PC-3 (cell line): Measurements from ENCODE around the gene KRTAP6-3. TPM values are rescaled to one million over a fixed set of nuclear protein-coding genes. Genes with fewer than 3 reads are reported as not detected.

Experiments used
- ATAC-seq: fragments of 200-7000 bp; cut with Tn5 transposase; 2 replicates; pipeline ENCODE4 v1.9.1; 2020; ENCODE audit warnings: mild to moderate bottlenecking, moderate library complexity
- Bru-seq: library from RNA; stranded (reverse); fragments of 400-500 nt; gene quantifications from one replicate; lab custom pipeline; 2021; lab: Mats Ljungman, UMichigan
- BruChase-seq, 2 experiments: library from RNA; stranded (reverse); fragments of 400-500 nt; gene quantifications; one replicate each; lab custom pipeline; 2021; lab: Mats Ljungman, UMichigan
- BruUV-seq: library from RNA; stranded (reverse); fragments of 400-500 nt; replicated peaks from 2 replicates; lab custom pipeline; 2021; lab: Mats Ljungman, UMichigan
- CTCF ChIA-PET: fragments of 300-600 bp; sonication (Branson Sonifier 250); formaldehyde crosslinking; loops from one replicate; lab custom pipeline; 2022; ENCODE audit warnings: antibody characterized with exemption; lab: Charles Lee
- POLR2A ChIA-PET: fragments of 300-600 bp; sonication (Branson Sonifier 250); formaldehyde crosslinking; loops from one replicate; lab custom pipeline; 2022; ENCODE audit warnings: antibody characterized with exemption; ENCODE audit not compliant: unreplicated experiment; lab: Charles Lee
- DNase-seq: peaks from one replicate; pipeline ENCODE4 v3.0.0-alpha.2; 2015
- H2AFZ ChIP-seq: fragments of 300-600 bp; sonication (generic); 2 replicates; pipeline ENCODE4 v1.6.0; 2016; ENCODE audit warnings: antibody characterized with exemption, low read length
- H3F3A ChIP-seq: fragments of 300-600 bp; sonication (generic); one replicate; pipeline ENCODE4 v1.6.0; 2017; ENCODE audit warnings: antibody characterized with exemption, low read length, control low read depth, mild to moderate bottlenecking; ENCODE audit not compliant: unreplicated experiment
- H3K27ac ChIP-seq: fragments of 300-600 bp; sonication (generic); 2 replicates; pipeline ENCODE4 v1.5.1; 2016; ENCODE audit warnings: mild to moderate bottlenecking, low read length
- H3K27me3 ChIP-seq: fragments of 300-600 bp; sonication (generic); 2 replicates; pipeline ENCODE4 v1.6.1; 2016; ENCODE audit warnings: low read length, mixed read lengths
- H3K36me3 ChIP-seq: fragments of 300-600 bp; sonication (generic); 2 replicates; pipeline ENCODE4 v1.6.1; 2016; ENCODE audit warnings: low read depth, mixed run types, low read length, mixed read lengths
- H3K4me1 ChIP-seq: fragments of 300-600 bp; sonication (generic); 2 replicates; pipeline ENCODE4 v1.5.1; 2016; ENCODE audit warnings: low read length; ENCODE audit not compliant: insufficient read depth
- H3K4me2 ChIP-seq: fragments of 300-600 bp; sonication (generic); 2 replicates; pipeline ENCODE4 v1.6.0; 2016; ENCODE audit warnings: low read length
- H3K4me3 ChIP-seq: fragments of 300-600 bp; sonication (generic); 2 replicates; pipeline ENCODE4 v1.5.1; 2016; ENCODE audit warnings: mild to moderate bottlenecking, low read length, mixed read lengths
- H3K79me2 ChIP-seq: fragments of 300-600 bp; sonication (generic); 2 replicates; pipeline ENCODE4 v1.6.1; 2017; ENCODE audit warnings: low read length, mixed read lengths
- H3K9ac ChIP-seq: fragments of 300-600 bp; sonication (generic); 2 replicates; pipeline ENCODE4 v1.6.0; 2016; ENCODE audit warnings: mild to moderate bottlenecking, low read length
- H3K9me2 ChIP-seq: fragments of 300-600 bp; sonication (generic); replicated peaks from 2 replicates; pipeline ENCODE4 v1.6.1; 2016; ENCODE audit warnings: mixed run types, low read length, mixed read lengths
- H3K9me3 ChIP-seq: fragments of 300-600 bp; sonication (generic); 2 replicates; pipeline ENCODE4 v1.6.1; 2016; ENCODE audit warnings: low read length, mixed read lengths
- H4K20me1 ChIP-seq: fragments of 300-600 bp; sonication (generic); 2 replicates; pipeline ENCODE4 v1.6.1; 2016; ENCODE audit warnings: low read length, mixed read lengths
- EZH2 ChIP-seq: fragments of 300-600 bp; sonication (generic); IDR thresholded peaks from one replicate; pipeline ENCODE4 v1.6.1; 2017; ENCODE audit warnings: antibody characterized with exemption, mild to moderate bottlenecking, low read length; ENCODE audit not compliant: unreplicated experiment
- EZH2phosphoT487 ChIP-seq: fragments of 300-600 bp; sonication (generic); IDR thresholded peaks from 2 replicates; pipeline ENCODE4 v1.6.1; 2018; ENCODE audit warnings: mild to moderate bottlenecking, antibody characterized with exemption, low read length, borderline replicate concordance
- intact Hi-C: fragments of 100-400 bp; cut with micrococcal nuclease; formaldehyde crosslinking; loops from 2 replicates; pipeline ENCODE4 v1.9.0; 2023
- long read RNA-seq: library from polyadenylated mRNA; unstranded; transcript quantifications from one replicate; pipeline ENCODE4 v2.0.0, GENCODE V29; 2021; ENCODE audit not compliant: unreplicated experiment
- total RNA-seq: library from RNA; depleted of rRNA; stranded (reverse); fragments of >200 nt; gene quantifications from 2 replicates; pipeline ENCODE4 v1.2.3, GENCODE V29; 2014; rRNA removed
- TF ChIP-seq, protein P1 (sequence below): fragments of 300-600 bp; sonication (generic); conservative IDR thresholded peaks from 2 replicates; pipeline ENCODE4 v1.5.1; 2017; ENCODE audit warnings: antibody characterized with exemption, low read depth, mild to moderate bottlenecking, low read length

Gene KRTAP6-3, protein sequence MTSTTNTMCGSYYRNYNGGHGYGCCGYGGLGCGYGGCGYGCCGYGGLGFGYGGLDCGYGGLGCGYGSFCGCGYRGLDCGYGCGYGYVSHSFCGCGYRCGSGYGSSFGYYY
- total RNA-seq: not detected in 2 replicates
- Bru-seq, nascent RNA: not detected
- not detected for BruChase-seq, experiment 1, labeled RNA remaining after a 6-hour chase
- BruChase-seq, experiment 2, labeled RNA remaining after a 2-hour chase: not detected
- long read RNA-seq: 0 reads

DNA sequence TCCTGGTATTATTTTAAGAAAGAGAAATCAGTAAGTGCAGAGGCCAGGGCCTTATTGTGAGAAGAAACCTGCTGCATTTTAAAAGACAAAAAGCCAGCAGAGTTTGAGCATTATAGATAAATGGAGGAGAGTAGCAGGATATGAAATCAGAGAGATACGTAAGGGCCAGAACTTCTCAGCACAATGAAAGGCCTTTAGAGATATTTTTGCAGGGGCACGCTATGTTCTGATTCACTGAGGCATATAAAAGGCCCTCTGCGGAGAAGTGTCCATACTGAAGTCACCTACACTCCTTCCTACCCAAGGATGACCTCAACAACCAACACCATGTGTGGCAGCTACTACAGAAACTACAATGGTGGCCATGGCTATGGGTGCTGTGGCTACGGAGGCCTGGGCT lies at the start of gene KRTAP6-3:
KRTAP6-3 (plus strand) TSS at position 301 of the 400 bp plus-strand sequence; CDS start at position 307, 6 bp downstream.
- Histone ChIP-seq H3K27me3 (no peaks in the 10 kb centered on the region), H3K27ac (no peak within 1 kb of the TSS), H3K4me2 (no peak within 1 kb of the TSS), H3K9ac (no peak within 1 kb of the TSS), H3K9me2 (no peaks in the 10 kb centered on the region), H3K36me3 (no peaks in the 10 kb centered on the region), H3K4me3 (no peak within 1 kb of the TSS), H2AFZ (no peak within 1 kb of the TSS), H4K20me1 (no peaks in the 10 kb centered on the region), H3K79me2 (no peaks in the 10 kb centered on the region), H3K4me1 (no peaks in the 10 kb centered on the region), H3F3A (no peaks in the 10 kb centered on the region), H3K9me3 (no peaks in the 10 kb centered on the region)
- no peak for DNase-seq
- CTCF ChIA-PET: no interaction called here
- POLR2A ChIA-PET: no interaction called here
- ATAC-seq: no peak
- no TSS peak for BruUV-seq
- intact Hi-C loops: no loop called here
- TF ChIP-seq EZH2phosphoT487: no peak
- TF ChIP-seq, protein P1, sequence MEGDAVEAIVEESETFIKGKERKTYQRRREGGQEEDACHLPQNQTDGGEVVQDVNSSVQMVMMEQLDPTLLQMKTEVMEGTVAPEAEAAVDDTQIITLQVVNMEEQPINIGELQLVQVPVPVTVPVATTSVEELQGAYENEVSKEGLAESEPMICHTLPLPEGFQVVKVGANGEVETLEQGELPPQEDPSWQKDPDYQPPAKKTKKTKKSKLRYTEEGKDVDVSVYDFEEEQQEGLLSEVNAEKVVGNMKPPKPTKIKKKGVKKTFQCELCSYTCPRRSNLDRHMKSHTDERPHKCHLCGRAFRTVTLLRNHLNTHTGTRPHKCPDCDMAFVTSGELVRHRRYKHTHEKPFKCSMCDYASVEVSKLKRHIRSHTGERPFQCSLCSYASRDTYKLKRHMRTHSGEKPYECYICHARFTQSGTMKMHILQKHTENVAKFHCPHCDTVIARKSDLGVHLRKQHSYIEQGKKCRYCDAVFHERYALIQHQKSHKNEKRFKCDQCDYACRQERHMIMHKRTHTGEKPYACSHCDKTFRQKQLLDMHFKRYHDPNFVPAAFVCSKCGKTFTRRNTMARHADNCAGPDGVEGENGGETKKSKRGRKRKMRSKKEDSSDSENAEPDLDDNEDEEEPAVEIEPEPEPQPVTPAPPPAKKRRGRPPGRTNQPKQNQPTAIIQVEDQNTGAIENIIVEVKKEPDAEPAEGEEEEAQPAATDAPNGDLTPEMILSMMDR: no peak
- TF ChIP-seq EZH2: no peak

DNA sequence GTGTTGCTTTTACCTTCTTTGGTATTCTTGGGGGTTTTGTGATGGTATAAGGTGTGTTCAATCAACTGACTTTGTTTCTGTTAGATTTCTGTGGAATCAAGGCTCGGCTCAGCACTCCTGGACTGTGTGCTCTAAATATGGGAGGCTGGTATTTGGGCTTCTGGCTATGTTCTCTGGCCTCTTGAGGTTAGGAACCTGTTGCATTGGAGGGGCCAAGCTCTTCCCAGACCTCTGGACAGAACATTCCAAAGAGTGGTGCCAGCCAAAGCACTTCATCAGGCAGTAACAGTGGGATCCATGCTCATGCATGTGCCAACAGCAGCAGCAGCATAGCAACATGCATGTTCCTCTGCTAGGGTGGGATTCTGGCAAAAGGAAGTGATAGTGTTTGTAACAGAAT lies 39.5 kb upstream of the KRTAP6-3 start:
- intact Hi-C loops: no loop called here
- BruUV-seq: no TSS peak
- Histone ChIP-seq H3K4me3 (no peak overlapping the region), H3F3A (no peaks in the 10 kb centered on the region), H3K4me2 (no peak overlapping the region), H2AFZ (no peak overlapping the region), H3K9ac (no peak overlapping the region), H3K27ac (no peak overlapping the region), H3K27me3 (no peaks in the 10 kb centered on the region), H3K36me3 (no peaks in the 10 kb centered on the region), H3K79me2 (no peaks in the 10 kb centered on the region), H4K20me1 (no peaks in the 10 kb centered on the region), H3K4me1 (no peaks in the 10 kb centered on the region), H3K9me2 (0 out of 2 replicates have a peak, but pooled peaks cover 4% of the 10 kb centered on the region), H3K9me3 (no peaks in the 10 kb centered on the region)
- ChIA-PET CTCF (no interaction called here), POLR2A (no interaction called here)
- no peak for TF ChIP-seq EZH2
- TF ChIP-seq, protein P1: no peak
- no peak for TF ChIP-seq EZH2phosphoT487
- no peak for ATAC-seq
- no peak for DNase-seq

DNA sequence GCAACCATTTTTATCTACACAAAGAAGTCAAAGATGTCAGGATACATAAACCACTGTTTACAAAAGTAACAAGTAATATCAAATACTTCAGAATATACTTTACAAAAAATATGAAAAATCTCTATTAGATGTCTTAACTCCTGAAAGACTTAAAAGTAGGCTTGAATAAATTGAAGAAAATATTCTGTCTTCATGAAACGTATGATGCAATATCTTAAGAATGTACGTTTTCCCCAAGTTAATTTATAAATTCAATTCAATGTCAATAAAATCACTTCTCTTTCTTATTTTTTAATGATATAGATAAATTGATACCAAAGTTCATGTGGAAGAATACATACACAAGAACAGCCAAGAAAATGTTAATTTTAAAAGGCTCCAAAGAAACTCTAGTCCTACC lies 37.1 kb upstream of the KRTAP6-3 start:
- BruUV-seq: no TSS peak

More for the DNA sequence above, 37.1 kb upstream of the KRTAP6-3 start:
- H3K4me3 ChIP-seq: no peak overlapping the region
- no peak overlapping the region for H3K27ac ChIP-seq
- no peaks in the 10 kb centered on the region for H4K20me1 ChIP-seq
- H3K9me3 ChIP-seq: no peaks in the 10 kb centered on the region
- no peak overlapping the region for H3K9ac ChIP-seq
- no peak for DNase-seq
- H3K9me2 ChIP-seq: 0 out of 2 replicates have a peak, but pooled peaks cover 4% of the 10 kb centered on the region
- H3K4me2 ChIP-seq: no peak overlapping the region
- H3K79me2 ChIP-seq: no peaks in the 10 kb centered on the region
- no peaks in the 10 kb centered on the region for H3F3A ChIP-seq
- intact Hi-C loops: loop anchor here (5.0 kb wide), 1 partner anchor 177 kb away; no protein-coding TSS in a partner anchor
- ATAC-seq: no peak
- H2AFZ ChIP-seq: no peak overlapping the region
- TF ChIP-seq EZH2phosphoT487 (no peak), EZH2 (no peak)
- TF ChIP-seq, protein P1: no peak
- CTCF ChIA-PET: no interaction called here
- no peaks in the 10 kb centered on the region for H3K4me1 ChIP-seq
- POLR2A ChIA-PET: no interaction called here
- no peaks in the 10 kb centered on the region for H3K27me3 ChIP-seq
- no peaks in the 10 kb centered on the region for H3K36me3 ChIP-seq
